T-cell (primary cell): ENCODE data around the gene AIRE. TPM values are rescaled to one million over a fixed set of nuclear protein-coding genes. Genes with fewer than 3 reads are reported as not detected.

Experiments
- ATAC-seq, 4 experiments: fragments of 200-7000 bp in 3 of 4; fragments of 150-1000 bp in 1 of 4; cut with Tn5 transposase; replicated peaks in 1 of 4; 1 replicate in 3 of 4; 2 replicates in 1 of 4; pipeline ENCODE4 v1.10.0; 2021; ENCODE audit warnings: moderate library complexity in 3 of 4, mild to moderate bottlenecking in 2 of 4, moderate number of reproducible peaks in 1 of 4
- CTCF ChIA-PET, 2 donors: fragments of 300-600 bp; sonication (Branson Sonifier 250); formaldehyde crosslinking; loops; one replicate each; lab custom pipeline; 2022; ENCODE audit warnings: antibody characterized with exemption in 2 of 2; lab: Charles Lee
- POLR2A ChIA-PET, 2 donors: fragments of 300-600 bp; sonication (Branson Sonifier 250); formaldehyde crosslinking; loops; one replicate each; lab custom pipeline; 2022; ENCODE audit warnings: antibody characterized with exemption in 2 of 2; lab: Charles Lee
- DNase-seq, 35 experiments: peaks; one replicate each; pipeline versions ENCODE4 v3.0.0 to v3.0.0-alpha.2; 2013 to 2023
- H3K27ac ChIP-seq: one replicate; pipeline ENCODE4 v1.5.1; 2013; ENCODE audit warnings: low read length
- H3K27me3 ChIP-seq, 2 experiments: replicated peaks in 1 of 2; 1 replicate in 1 of 2; 2 replicates in 1 of 2; pipeline versions ENCODE4 v1.6.1 to v1.7.0; 2013; ENCODE audit warnings: low read length in 1 of 2, mixed read lengths in 1 of 2; ENCODE audit not compliant: control insufficient read depth in 2 of 2, insufficient read depth in 2 of 2; ENCODE audit errors: extremely low read depth in 1 of 2
- H3K36me3 ChIP-seq, 2 donors: 1 replicate in 1 of 2; 2 replicates in 1 of 2; pipeline versions ENCODE4 v1.6.1 to v1.7.0; 2013; ENCODE audit warnings: low read length in 1 of 2; ENCODE audit not compliant: control insufficient read depth in 2 of 2, insufficient read depth in 1 of 2; ENCODE audit errors: extremely low read depth in 1 of 2
- H3K4me1 ChIP-seq, 2 experiments: 1 replicate in 1 of 2; 2 replicates in 1 of 2; pipeline versions ENCODE4 v1.6.1 to v1.7.0; 2013; ENCODE audit warnings: low read length in 2 of 2, mixed read lengths in 1 of 2; ENCODE audit not compliant: insufficient read depth in 2 of 2, control insufficient read depth in 1 of 2; ENCODE audit errors: extremely low read depth in 1 of 2
- H3K4me3 ChIP-seq, 2 donors: 1 replicate in 1 of 2; 2 replicates in 1 of 2; pipeline versions ENCODE4 v1.5.1 to v1.7.0; 2013; ENCODE audit warnings: mild to moderate bottlenecking in 2 of 2, low read length in 1 of 2, moderate library complexity in 1 of 2; ENCODE audit not compliant: control insufficient read depth in 1 of 2; ENCODE audit errors: extremely low read depth in 1 of 2
- H3K9me3 ChIP-seq: 2 replicates; pipeline ENCODE4 v1.7.0; 2013
- H3K27ac Mint-ChIP-seq, 2 donors: one replicate each; pipeline ENCODE4 v1.8.0; 2020 to 2021; ENCODE audit warnings: mild to moderate bottlenecking in 2 of 2, mixed read lengths in 2 of 2
- H3K27me3 Mint-ChIP-seq, 2 donors: one replicate each; pipeline ENCODE4 v1.8.0; 2021 to 2022; ENCODE audit warnings: mixed read lengths in 2 of 2
- H3K36me3 Mint-ChIP-seq: one replicate; pipeline ENCODE4 v1.8.0; 2021; ENCODE audit warnings: mixed read lengths
- H3K4me1 Mint-ChIP-seq, 3 donors: one replicate each; pipeline ENCODE4 v1.8.0; 2020 to 2022; ENCODE audit warnings: mixed read lengths in 3 of 3, mild to moderate bottlenecking in 1 of 3
- H3K4me3 Mint-ChIP-seq, 3 donors: one replicate each; pipeline ENCODE4 v1.8.0; 2020 to 2022; ENCODE audit warnings: mild to moderate bottlenecking in 3 of 3, mixed read lengths in 3 of 3, moderate library complexity in 3 of 3
- H3K9me3 Mint-ChIP-seq, 3 donors: one replicate each; pipeline ENCODE4 v1.8.0; 2020 to 2022; ENCODE audit warnings: mixed read lengths in 3 of 3
- WGBS: methylation state at CpG from one replicate; pipeline ENCODE4 v1.1.5; 2013; ENCODE audit warnings: missing lambda C conversion rate; ENCODE audit not compliant: insufficient coverage; 5-methylcytosine and 5-hydroxymethylcytosine counted together
- total RNA-seq, 35 experiments: library from RNA in 6 of 35; stranded (reverse) in 6 of 35; fragments of 120-200 nt in 1 of 35; gene quantifications; one replicate each; pipeline versions ENCODE4 v1.2.1 to v1.2.4 and lab custom pipeline; 2013 to 2026

AIRE gene
- total RNA-seq, 5 donors from 2014 or later (not counting 1 experiment from before 2014, with no cell fraction given): 0.10 to 1.2 (median 0.47) TPM; not detected in 1

- H3K9me3 Mint-ChIP-seq: no peaks in the 10 kb centered on the region
- no peak for ATAC-seq
- H3K27ac Mint-ChIP-seq: no peak overlapping the region
- H3K4me1 ChIP-seq: peaks cover 11 to 30% of the 10 kb centered on the region in 2 experiments
- no peaks in the 10 kb centered on the region for H3K27me3 ChIP-seq
- H3K27ac ChIP-seq: no peak overlapping the region
- WGBS: 95% methylated on average over 11 of the region's 21 CpGs
- CTCF ChIA-PET: no interaction called here
- H3K4me3 ChIP-seq: no peak overlapping the region
- no peak for DNase-seq
- H3K36me3 Mint-ChIP-seq: peaks cover 13% of the 10 kb centered on the region
- peaks cover 26 to 42% of the 10 kb centered on the region in 2 donors for H3K36me3 ChIP-seq
- peaks cover 24 to 37% (median 28%) of the 10 kb centered on the region in 3 donors for H3K4me1 Mint-ChIP-seq
- POLR2A ChIA-PET: no interaction called here
- H3K27me3 Mint-ChIP-seq: no peaks in the 10 kb centered on the region
- H3K4me3 Mint-ChIP-seq: no peak overlapping the region
- no peaks in the 10 kb centered on the region for H3K9me3 ChIP-seq
Measured at GRCh38 chr21:44306936-44307704, 21.4 kb downstream of the AIRE start.

DNA sequence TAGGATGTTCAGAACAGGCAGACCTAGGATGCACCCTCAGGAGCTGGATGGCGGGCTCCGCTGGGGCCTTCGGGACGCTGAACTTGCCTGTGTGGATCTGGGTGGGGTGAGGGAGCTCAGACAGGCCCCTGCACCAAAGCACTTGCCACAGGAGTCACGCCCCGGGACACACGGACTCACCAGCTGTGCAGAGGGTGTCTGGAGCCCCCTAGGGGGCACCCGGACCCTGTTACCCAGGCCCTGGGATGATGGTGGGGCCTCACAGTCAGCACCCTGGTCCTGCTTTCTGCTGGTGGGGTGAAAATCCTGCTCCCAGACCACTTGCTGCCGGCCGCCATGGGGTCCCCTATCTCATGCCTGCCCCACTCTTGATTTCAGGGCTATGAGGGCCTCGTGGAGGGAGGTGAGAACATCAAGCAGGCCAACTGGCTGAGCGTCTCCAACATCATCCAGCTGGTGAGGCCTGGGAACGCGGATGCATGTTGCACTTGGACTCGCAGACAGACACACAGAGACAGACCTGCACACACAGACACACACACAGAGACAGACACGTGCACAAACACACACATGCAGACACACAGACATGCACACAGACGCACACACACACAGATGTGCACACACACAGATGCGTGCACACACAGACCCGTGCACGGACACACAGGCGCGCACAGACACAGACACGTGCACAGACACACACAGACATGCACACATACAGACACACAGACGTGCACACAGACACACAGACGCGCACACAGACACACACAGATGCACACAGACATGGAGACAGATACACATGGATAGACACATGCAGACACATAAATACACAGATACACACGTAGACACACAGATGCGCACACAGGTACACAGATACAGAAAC is 25.2 kb downstream of the AIRE start:
- ATAC-seq (no peak), DNase-seq (no peak)
- no peak overlapping the region for H3K27ac ChIP-seq
- Mint-ChIP-seq H3K9me3 (no peaks in the 10 kb centered on the region), H3K27ac (no peak overlapping the region), H3K36me3 (peaks cover 13% of the 10 kb centered on the region), H3K4me3 (no peak overlapping the region), H3K4me1 (peaks cover 0 to 11% (median 5%) of the 10 kb centered on the region in 3 donors), H3K27me3 (no peaks in the 10 kb centered on the region)
- H3K4me1 ChIP-seq: no peaks in the 10 kb centered on the region
- H3K36me3 ChIP-seq: peaks cover 36 to 74% of the 10 kb centered on the region in 2 donors
- no peaks in the 10 kb centered on the region for H3K27me3 ChIP-seq
- CTCF ChIA-PET: interaction anchor here in 1 of 2 donors (0.5 kb wide), 1 partner anchor 586 kb away, joined by 6 read pairs; no protein-coding TSS in a partner anchor
- no peak overlapping the region for H3K4me3 ChIP-seq
- POLR2A ChIA-PET: no interaction called here
- 97% methylated on average over 27 of the region's 28 CpGs for WGBS
- no peaks in the 10 kb centered on the region for H3K9me3 ChIP-seq

GRCh38 chr21:44312089-44312488 is 26.4 kb downstream of the AIRE start:
- CTCF ChIA-PET: no interaction called here
- peaks cover 0 to 9% (median 4%) of the 10 kb centered on the region in 3 donors for H3K4me1 Mint-ChIP-seq
- Histone ChIP-seq H3K27me3 (no peaks in the 10 kb centered on the region), H3K4me3 (no peak overlapping the region), H3K4me1 (no peaks in the 10 kb centered on the region), H3K36me3 (peaks cover 33 to 76% of the 10 kb centered on the region in 2 donors), H3K9me3 (no peaks in the 10 kb centered on the region), H3K27ac (no peak overlapping the region)
- no peak overlapping the region for H3K4me3 Mint-ChIP-seq
- ATAC-seq: no peak
- POLR2A ChIA-PET: no interaction called here
- H3K9me3 Mint-ChIP-seq: no peaks in the 10 kb centered on the region
- WGBS: 98% methylated on average over 22 of the region's 22 CpGs
- no peak overlapping the region for H3K27ac Mint-ChIP-seq
- H3K27me3 Mint-ChIP-seq: no peaks in the 10 kb centered on the region
- H3K36me3 Mint-ChIP-seq: peaks cover 13% of the 10 kb centered on the region
- DNase-seq: no peak

DNA sequence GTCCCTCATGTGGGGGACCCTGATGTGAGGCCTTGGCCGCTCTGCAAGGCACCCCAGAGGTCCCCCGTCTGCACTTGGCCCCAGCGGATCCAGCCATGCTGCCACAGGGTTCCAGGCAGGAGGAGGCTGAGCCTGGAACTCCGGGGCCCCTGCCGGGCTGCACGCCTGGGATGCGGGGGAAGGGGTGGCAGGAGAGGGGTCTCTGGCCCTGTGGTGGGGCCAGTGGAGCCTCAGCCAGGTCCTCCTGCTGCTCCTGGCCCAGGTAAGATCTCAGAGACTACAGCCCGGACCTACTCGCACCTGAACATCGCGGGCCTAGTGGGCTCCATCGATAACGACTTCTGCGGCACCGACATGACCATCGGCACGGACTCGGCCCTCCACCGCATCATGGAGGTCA is 27.0 kb downstream of the AIRE start:
- Mint-ChIP-seq H3K36me3 (peaks cover 11% of the 10 kb centered on the region), H3K27me3 (no peaks in the 10 kb centered on the region), H3K4me1 (peaks cover 0 to 6% (median 2%) of the 10 kb centered on the region in 3 donors), H3K9me3 (no peaks in the 10 kb centered on the region), H3K4me3 (no peak overlapping the region), H3K27ac (no peak overlapping the region)
- Histone ChIP-seq H3K36me3 (peaks cover 34 to 70% of the 10 kb centered on the region in 2 donors), H3K4me1 (no peaks in the 10 kb centered on the region), H3K27ac (no peak overlapping the region), H3K9me3 (no peaks in the 10 kb centered on the region), H3K4me3 (no peak overlapping the region), H3K27me3 (no peaks in the 10 kb centered on the region)
- DNase-seq: no peak
- ChIA-PET POLR2A (no interaction called here), CTCF (no interaction called here)
- no peak for ATAC-seq
- 97% methylated on average over 17 of the region's 19 CpGs for WGBS

DNA sequence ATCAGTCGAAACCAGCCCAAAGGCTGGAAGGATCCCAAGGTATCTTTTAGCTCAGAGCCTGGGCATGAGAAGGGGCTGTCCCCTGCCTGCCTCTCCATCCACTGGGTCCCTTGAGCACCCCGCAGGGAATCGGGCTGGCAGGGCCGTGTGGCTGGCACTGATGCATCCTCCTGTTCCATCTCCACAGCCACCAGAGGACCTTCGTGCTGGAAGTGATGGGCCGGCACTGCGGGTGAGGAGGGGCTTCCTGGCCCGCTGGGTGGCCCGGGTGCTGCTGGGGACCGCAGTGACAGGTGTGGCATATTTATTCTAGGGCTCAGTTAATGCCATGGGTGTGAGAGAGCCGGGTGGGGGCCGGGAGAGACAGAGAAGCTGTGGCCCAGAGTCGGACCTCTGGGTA is 27.8 kb downstream of the AIRE start:
- Histone ChIP-seq H3K27ac (no peak overlapping the region), H3K9me3 (no peaks in the 10 kb centered on the region), H3K4me3 (no peak overlapping the region), H3K27me3 (no peaks in the 10 kb centered on the region), H3K36me3 (peaks cover 36 to 68% of the 10 kb centered on the region in 2 donors), H3K4me1 (no peaks in the 10 kb centered on the region)
- CTCF ChIA-PET: no interaction called here
- DNase-seq (no peak), ATAC-seq (no peak)
- H3K36me3 Mint-ChIP-seq: peaks cover 13% of the 10 kb centered on the region
- no peak overlapping the region for H3K27ac Mint-ChIP-seq
- no peaks in the 10 kb centered on the region for H3K4me1 Mint-ChIP-seq
- 93% methylated on average over 13 of the region's 13 CpGs for WGBS
- no peaks in the 10 kb centered on the region for H3K9me3 Mint-ChIP-seq
- H3K4me3 Mint-ChIP-seq: no peak overlapping the region
- H3K27me3 Mint-ChIP-seq: no peaks in the 10 kb centered on the region
- POLR2A ChIA-PET: no interaction called here

DNA sequence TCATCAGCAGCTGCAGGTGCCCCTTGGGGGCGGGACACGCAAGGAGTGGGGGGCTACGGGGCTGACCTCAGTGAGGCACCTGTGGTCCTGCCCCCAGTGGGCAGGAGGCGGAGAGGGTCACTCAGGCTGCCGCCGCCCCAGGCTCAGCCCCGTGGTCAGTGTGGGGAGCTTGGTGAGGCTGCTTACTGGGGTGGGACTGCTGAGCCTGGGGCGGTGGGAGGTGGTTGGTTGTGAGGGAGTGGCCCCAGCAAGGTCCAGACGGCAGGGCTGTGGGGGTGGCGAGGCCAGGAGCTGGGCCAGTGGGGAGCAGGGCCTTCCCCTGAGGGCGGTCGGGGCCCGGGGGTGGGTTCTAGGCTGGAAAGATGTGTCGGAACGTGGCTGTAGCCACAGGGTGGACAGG is 28.5 kb downstream of the AIRE start:
- Mint-ChIP-seq H3K36me3 (peaks cover 13% of the 10 kb centered on the region), H3K27ac (no peak overlapping the region), H3K4me3 (no peak overlapping the region), H3K9me3 (no peaks in the 10 kb centered on the region), H3K4me1 (no peaks in the 10 kb centered on the region), H3K27me3 (no peaks in the 10 kb centered on the region)
- Histone ChIP-seq H3K9me3 (no peaks in the 10 kb centered on the region), H3K4me1 (no peaks in the 10 kb centered on the region), H3K4me3 (no peak overlapping the region), H3K36me3 (peaks cover 33 to 68% of the 10 kb centered on the region in 2 donors), H3K27ac (no peak overlapping the region), H3K27me3 (no peaks in the 10 kb centered on the region)
- no peak for ATAC-seq
- ChIA-PET CTCF (no interaction called here), POLR2A (no interaction called here)
- DNase-seq: no peak
- 87% methylated on average over 12 of the region's 15 CpGs for WGBS
